T-cell (primary cell): ENCODE measurements around the gene SYCE1L. TPM values are rescaled to one million over a fixed set of nuclear protein-coding genes. Genes with fewer than 3 reads are reported as not detected.
A peak's percentile ranks its signal among the peaks of the same experiment; 100 is the strongest.

Experiments used
- ATAC-seq, 4 experiments: fragments of 200-7000 bp in 3 of 4; fragments of 150-1000 bp in 1 of 4; cut with Tn5 transposase; replicated peaks in 1 of 4; 1 replicate in 3 of 4; 2 replicates in 1 of 4; pipeline ENCODE4 v1.10.0; 2021; ENCODE audit warnings: moderate library complexity in 3 of 4, mild to moderate bottlenecking in 2 of 4, moderate number of reproducible peaks in 1 of 4
- CTCF ChIA-PET, 2 donors: fragments of 300-600 bp; sonication (Branson Sonifier 250); formaldehyde crosslinking; loops; one replicate each; lab custom pipeline; 2022; ENCODE audit warnings: antibody characterized with exemption in 2 of 2; lab: Charles Lee
- POLR2A ChIA-PET, 2 donors: fragments of 300-600 bp; sonication (Branson Sonifier 250); formaldehyde crosslinking; loops; one replicate each; lab custom pipeline; 2022; ENCODE audit warnings: antibody characterized with exemption in 2 of 2; lab: Charles Lee
- DNase-seq, 35 experiments: peaks; one replicate each; pipeline versions ENCODE4 v3.0.0 to v3.0.0-alpha.2; 2013 to 2023
- H3K27ac ChIP-seq: one replicate; pipeline ENCODE4 v1.5.1; 2013; ENCODE audit warnings: low read length
- H3K27me3 ChIP-seq, 2 experiments: replicated peaks in 1 of 2; 1 replicate in 1 of 2; 2 replicates in 1 of 2; pipeline versions ENCODE4 v1.6.1 to v1.7.0; 2013; ENCODE audit warnings: low read length in 1 of 2, mixed read lengths in 1 of 2; ENCODE audit not compliant: control insufficient read depth in 2 of 2, insufficient read depth in 2 of 2; ENCODE audit errors: extremely low read depth in 1 of 2
- H3K36me3 ChIP-seq, 2 donors: 1 replicate in 1 of 2; 2 replicates in 1 of 2; pipeline versions ENCODE4 v1.6.1 to v1.7.0; 2013; ENCODE audit warnings: low read length in 1 of 2; ENCODE audit not compliant: control insufficient read depth in 2 of 2, insufficient read depth in 1 of 2; ENCODE audit errors: extremely low read depth in 1 of 2
- H3K4me1 ChIP-seq, 2 experiments: 1 replicate in 1 of 2; 2 replicates in 1 of 2; pipeline versions ENCODE4 v1.6.1 to v1.7.0; 2013; ENCODE audit warnings: low read length in 2 of 2, mixed read lengths in 1 of 2; ENCODE audit not compliant: insufficient read depth in 2 of 2, control insufficient read depth in 1 of 2; ENCODE audit errors: extremely low read depth in 1 of 2
- H3K4me3 ChIP-seq, 2 donors: 1 replicate in 1 of 2; 2 replicates in 1 of 2; pipeline versions ENCODE4 v1.5.1 to v1.7.0; 2013; ENCODE audit warnings: mild to moderate bottlenecking in 2 of 2, low read length in 1 of 2, moderate library complexity in 1 of 2; ENCODE audit not compliant: control insufficient read depth in 1 of 2; ENCODE audit errors: extremely low read depth in 1 of 2
- H3K9me3 ChIP-seq: 2 replicates; pipeline ENCODE4 v1.7.0; 2013
- H3K27ac Mint-ChIP-seq, 2 donors: one replicate each; pipeline ENCODE4 v1.8.0; 2020 to 2021; ENCODE audit warnings: mild to moderate bottlenecking in 2 of 2, mixed read lengths in 2 of 2
- H3K27me3 Mint-ChIP-seq, 2 donors: one replicate each; pipeline ENCODE4 v1.8.0; 2021 to 2022; ENCODE audit warnings: mixed read lengths in 2 of 2
- H3K36me3 Mint-ChIP-seq: one replicate; pipeline ENCODE4 v1.8.0; 2021; ENCODE audit warnings: mixed read lengths
- H3K4me1 Mint-ChIP-seq, 3 donors: one replicate each; pipeline ENCODE4 v1.8.0; 2020 to 2022; ENCODE audit warnings: mixed read lengths in 3 of 3, mild to moderate bottlenecking in 1 of 3
- H3K4me3 Mint-ChIP-seq, 3 donors: one replicate each; pipeline ENCODE4 v1.8.0; 2020 to 2022; ENCODE audit warnings: mild to moderate bottlenecking in 3 of 3, mixed read lengths in 3 of 3, moderate library complexity in 3 of 3
- H3K9me3 Mint-ChIP-seq, 3 donors: one replicate each; pipeline ENCODE4 v1.8.0; 2020 to 2022; ENCODE audit warnings: mixed read lengths in 3 of 3
- WGBS: methylation state at CpG from one replicate; pipeline ENCODE4 v1.1.5; 2013; ENCODE audit warnings: missing lambda C conversion rate; ENCODE audit not compliant: insufficient coverage; 5-methylcytosine and 5-hydroxymethylcytosine counted together
- total RNA-seq, 35 experiments: library from RNA in 6 of 35; stranded (reverse) in 6 of 35; fragments of 120-200 nt in 1 of 35; gene quantifications; one replicate each; pipeline versions ENCODE4 v1.2.1 to v1.2.4 and lab custom pipeline; 2013 to 2026

The SYCE1L gene
- total RNA-seq, 5 donors from 2014 or later (not counting 1 experiment from before 2014, with no cell fraction given) = 4.0 to 18.0 (median 16.7) TPM

DNA sequence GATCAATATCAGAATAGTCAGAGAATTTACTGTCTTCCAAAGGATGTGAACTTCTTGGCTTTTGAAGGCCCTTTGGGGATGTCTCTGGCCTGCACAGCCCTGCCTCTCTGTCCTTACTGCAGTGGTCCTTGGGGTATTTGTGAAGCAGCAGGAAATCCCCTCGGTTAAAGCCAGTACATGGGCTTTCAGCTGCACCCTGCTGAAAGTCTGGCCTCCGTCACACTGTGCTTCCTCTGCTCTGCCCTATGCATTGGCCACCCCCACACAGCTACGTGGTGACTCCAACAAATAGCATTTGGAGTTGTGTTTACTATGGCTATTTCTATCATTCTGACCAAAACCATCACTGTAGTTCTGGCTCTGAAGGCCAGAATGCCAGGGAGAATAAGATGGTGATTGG is 21.2 kb downstream of the SYCE1L start:
- Mint-ChIP-seq H3K27me3 (peaks cover 0 to 3% of the 10 kb centered on the region in 2 donors), H3K27ac (no peak overlapping the region), H3K4me3 (no peak overlapping the region), H3K36me3 (no peaks in the 10 kb centered on the region), H3K9me3 (no peaks in the 10 kb centered on the region), H3K4me1 (no peaks in the 10 kb centered on the region)
- Histone ChIP-seq H3K4me3 (no peak overlapping the region), H3K4me1 (no peaks in the 10 kb centered on the region), H3K27ac (no peak overlapping the region), H3K36me3 (no peaks in the 10 kb centered on the region), H3K9me3 (no peaks in the 10 kb centered on the region), H3K27me3 (no peaks in the 10 kb centered on the region)
- 0% methylated on average over 1 of the region's 3 CpGs for WGBS
- CTCF ChIA-PET = interaction anchor here in 1 of 2 donors (0.6 kb wide), 1 partner anchor 1751 kb away, joined by 4 read pairs; no protein-coding TSS in a partner anchor
- POLR2A ChIA-PET = no interaction called here
- no peak for DNase-seq
- ATAC-seq = no peak

DNA sequence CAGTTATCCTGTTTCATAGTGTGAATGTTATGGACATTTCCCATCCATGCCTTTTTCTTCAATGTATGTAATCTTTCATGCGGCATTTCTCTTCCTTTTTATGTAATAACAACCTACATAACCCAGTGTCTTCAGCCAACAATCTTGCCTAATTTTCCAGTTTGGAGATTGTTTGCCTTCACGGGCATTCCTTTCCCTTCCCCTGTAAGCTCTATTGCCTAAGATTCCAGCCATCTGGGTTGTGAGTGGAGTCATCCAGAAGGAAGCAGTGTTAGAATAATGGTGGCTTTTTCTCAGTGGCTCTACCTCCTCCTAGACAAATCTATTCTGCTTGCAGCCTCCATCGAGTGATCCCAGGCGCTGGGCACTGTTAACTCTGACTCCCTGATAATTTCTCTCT is 22.3 kb downstream of the SYCE1L start:
- no peaks in the 10 kb centered on the region for H3K9me3 Mint-ChIP-seq
- no peaks in the 10 kb centered on the region for H3K27me3 ChIP-seq
- H3K4me3 Mint-ChIP-seq = no peak overlapping the region
- H3K27ac Mint-ChIP-seq = no peak overlapping the region
- WGBS = no CpG with 5 or more reads among the region's 4 CpGs
- no peak for ATAC-seq
- H3K9me3 ChIP-seq = no peaks in the 10 kb centered on the region
- no peaks in the 10 kb centered on the region for H3K36me3 ChIP-seq
- no peaks in the 10 kb centered on the region for H3K4me1 Mint-ChIP-seq
- DNase-seq = no peak
- H3K36me3 Mint-ChIP-seq = no peaks in the 10 kb centered on the region
- H3K27me3 Mint-ChIP-seq = peaks cover 0 to 3% of the 10 kb centered on the region in 2 donors
- H3K4me3 ChIP-seq = no peak overlapping the region
- ChIA-PET CTCF (interaction anchor here in 1 of 2 donors (1.0 kb wide), 1 partner anchor 8 kb away, joined by 6 read pairs; no protein-coding TSS in a partner anchor), POLR2A (no interaction called here)
- H3K4me1 ChIP-seq = no peaks in the 10 kb centered on the region
- no peak overlapping the region for H3K27ac ChIP-seq

DNA sequence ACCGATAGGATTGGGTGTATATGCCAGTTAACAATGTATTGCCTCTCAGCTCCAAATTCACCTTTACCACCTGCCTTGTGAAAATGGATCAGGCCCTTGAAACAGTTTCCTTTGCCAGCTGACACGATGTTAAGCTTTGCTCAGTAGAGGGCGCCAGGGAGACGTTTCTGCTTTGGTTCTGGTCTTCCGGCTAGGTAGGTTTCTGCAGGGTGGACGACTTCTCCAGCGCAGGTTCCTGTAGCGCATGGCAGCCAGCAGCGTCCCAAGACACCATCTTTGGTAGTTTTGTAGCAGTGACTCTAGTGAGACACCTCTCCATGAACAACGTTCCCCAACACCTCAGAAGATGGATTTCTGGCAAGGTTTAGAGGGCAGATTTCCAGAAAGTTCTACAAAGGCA is 24.0 kb downstream of the SYCE1L start:
- Mint-ChIP-seq H3K4me1 (no peaks in the 10 kb centered on the region), H3K9me3 (no peaks in the 10 kb centered on the region), H3K4me3 (no peak overlapping the region), H3K27ac (no peak overlapping the region), H3K27me3 (peaks cover 0 to 7% of the 10 kb centered on the region in 2 donors), H3K36me3 (no peaks in the 10 kb centered on the region)
- DNase-seq = peak in 6 of 35 experiments; percentile 1 to 48 (median 18)
- no peaks in the 10 kb centered on the region for H3K27me3 ChIP-seq
- ChIA-PET POLR2A (no interaction called here), CTCF (interaction anchor here (1.0 to 1.3 kb wide), 2 partner anchors 8 to 14 kb away, joined by 3 to 6 read pairs; no protein-coding TSS in a partner anchor)
- ATAC-seq = no peak
- H3K36me3 ChIP-seq = no peaks in the 10 kb centered on the region
- WGBS = 57% methylated on average over 5 of the region's 10 CpGs
- H3K4me1 ChIP-seq = no peaks in the 10 kb centered on the region
- no peaks in the 10 kb centered on the region for H3K9me3 ChIP-seq
- no peak overlapping the region for H3K27ac ChIP-seq
- H3K4me3 ChIP-seq = no peak overlapping the region

DNA sequence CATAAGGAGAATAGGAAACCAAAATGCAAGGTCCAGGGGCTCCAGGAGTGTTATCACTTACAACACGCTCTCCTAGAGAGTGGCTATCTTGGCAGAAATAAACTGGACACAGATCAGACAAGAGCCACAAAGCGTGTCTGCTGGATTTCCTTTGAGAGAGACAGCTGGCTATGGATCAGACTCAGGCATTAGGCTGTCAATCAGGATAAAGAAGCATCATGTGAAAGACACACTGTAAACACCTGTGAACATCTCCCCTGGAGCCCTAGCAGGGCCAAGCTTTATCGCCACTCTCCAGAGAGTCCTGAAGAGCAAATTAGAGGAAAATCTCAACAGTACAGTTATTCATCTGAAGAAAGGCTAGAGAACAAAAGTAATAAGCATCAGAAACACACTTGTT is 26.0 kb downstream of the SYCE1L start:
- WGBS = 85% methylated on average over 2 of the region's 3 CpGs
- ChIA-PET POLR2A (no interaction called here), CTCF (no interaction called here)
- ATAC-seq (no peak), DNase-seq (no peak)
- Histone ChIP-seq H3K4me3 (no peak overlapping the region), H3K9me3 (no peaks in the 10 kb centered on the region), H3K27ac (no peak overlapping the region), H3K36me3 (no peaks in the 10 kb centered on the region), H3K4me1 (no peaks in the 10 kb centered on the region), H3K27me3 (no peaks in the 10 kb centered on the region)
- Mint-ChIP-seq H3K9me3 (no peaks in the 10 kb centered on the region), H3K36me3 (no peaks in the 10 kb centered on the region), H3K27me3 (peaks cover 3 to 13% of the 10 kb centered on the region in 2 donors), H3K4me1 (no peaks in the 10 kb centered on the region), H3K27ac (no peak overlapping the region), H3K4me3 (no peak overlapping the region)

DNA sequence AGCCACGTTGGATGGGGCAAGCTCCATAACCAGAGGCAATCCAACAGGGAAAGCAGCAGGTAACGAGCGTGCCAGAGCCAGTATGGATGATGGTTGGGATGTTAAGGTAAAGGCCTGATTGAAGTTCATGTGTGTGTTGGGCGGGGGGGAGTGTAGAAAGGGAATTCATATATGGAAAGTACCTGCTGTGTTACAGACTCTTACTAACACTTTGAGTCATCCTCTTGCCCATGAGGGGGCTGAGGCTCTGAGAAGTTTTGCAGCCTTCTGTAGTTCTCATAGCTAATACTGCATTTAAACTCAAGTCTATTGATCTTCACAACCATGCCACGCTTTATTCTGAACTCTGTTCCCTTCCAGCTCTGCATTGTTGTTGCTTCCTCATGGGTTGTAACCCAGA is 28.5 kb downstream of the SYCE1L start:
- no peak overlapping the region for H3K4me3 Mint-ChIP-seq
- H3K27ac Mint-ChIP-seq = no peak overlapping the region
- CTCF ChIA-PET = no interaction called here
- H3K36me3 ChIP-seq = no peaks in the 10 kb centered on the region
- no peak for ATAC-seq
- no peak for DNase-seq
- no peaks in the 10 kb centered on the region for H3K9me3 ChIP-seq
- peaks cover 0 to 3% of the 10 kb centered on the region in 2 experiments for H3K27me3 ChIP-seq
- POLR2A ChIA-PET = no interaction called here
- 75% methylated on average over 3 of the region's 5 CpGs for WGBS
- H3K27me3 Mint-ChIP-seq = peaks cover 7 to 18% of the 10 kb centered on the region in 2 donors
- H3K9me3 Mint-ChIP-seq = no peaks in the 10 kb centered on the region
- H3K36me3 Mint-ChIP-seq = no peaks in the 10 kb centered on the region
- no peaks in the 10 kb centered on the region for H3K4me1 Mint-ChIP-seq
- no peak overlapping the region for H3K27ac ChIP-seq
- H3K4me3 ChIP-seq = no peak overlapping the region
- no peaks in the 10 kb centered on the region for H3K4me1 ChIP-seq

DNA sequence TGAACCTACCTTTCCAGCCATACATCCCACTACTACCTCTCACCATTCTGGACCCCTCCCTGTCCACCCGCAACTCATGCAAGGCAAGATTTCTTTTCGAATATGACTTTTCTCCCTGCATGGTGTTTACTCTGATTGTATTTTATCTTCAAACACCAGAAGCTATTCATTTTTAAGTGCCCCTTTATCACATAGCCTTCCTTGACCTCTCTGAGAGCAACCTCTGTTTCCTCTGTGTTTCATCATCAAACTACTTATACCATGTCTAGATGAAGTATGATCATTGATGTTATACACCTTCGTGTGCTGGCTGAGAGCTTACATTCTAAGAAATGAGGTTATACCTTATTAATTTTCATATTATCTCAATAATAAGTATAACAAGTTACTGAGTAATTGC is 31.8 kb downstream of the SYCE1L start:
- H3K9me3 Mint-ChIP-seq = no peaks in the 10 kb centered on the region
- ChIA-PET POLR2A (no interaction called here), CTCF (interaction anchor here (0.6 to 1.7 kb wide), 5 partner anchors 8 to 353 kb away, joined by 3 to 6 read pairs (median 4); no protein-coding TSS in a partner anchor)
- no peak overlapping the region for H3K4me3 Mint-ChIP-seq
- DNase-seq (no peak), ATAC-seq (no peak)
- peaks cover 13 to 31% of the 10 kb centered on the region in 2 donors for H3K27me3 Mint-ChIP-seq
- Histone ChIP-seq H3K36me3 (no peaks in the 10 kb centered on the region), H3K4me3 (no peak overlapping the region), H3K27ac (no peak overlapping the region), H3K27me3 (peaks cover 0 to 17% of the 10 kb centered on the region in 2 experiments), H3K4me1 (peaks cover 0 to 4% of the 10 kb centered on the region in 2 experiments), H3K9me3 (no peaks in the 10 kb centered on the region)
- peaks cover under 1 to 2% (median under 1%) of the 10 kb centered on the region in 3 donors for H3K4me1 Mint-ChIP-seq
- WGBS = 38% methylated on average over 2 of the region's 3 CpGs
- H3K36me3 Mint-ChIP-seq = no peaks in the 10 kb centered on the region
- H3K27ac Mint-ChIP-seq = no peak overlapping the region
